PC-3 (cell line): ENCODE data around the gene FAM136A. TPM values are rescaled to one million over a fixed set of nuclear protein-coding genes. Genes with fewer than 3 reads are reported as not detected.

Experiments used
- ATAC-seq: fragments of 200-7000 bp; cut with Tn5 transposase; 2 replicates; pipeline ENCODE4 v1.9.1; 2020; ENCODE audit warnings: mild to moderate bottlenecking, moderate library complexity
- BruUV-seq: library from RNA; stranded (reverse); fragments of 400-500 nt; replicated peaks from 2 replicates; lab custom pipeline; 2021; lab: Mats Ljungman, UMichigan
- CTCF ChIA-PET: fragments of 300-600 bp; sonication (Branson Sonifier 250); formaldehyde crosslinking; loops from one replicate; lab custom pipeline; 2022; ENCODE audit warnings: antibody characterized with exemption; lab: Charles Lee
- POLR2A ChIA-PET: fragments of 300-600 bp; sonication (Branson Sonifier 250); formaldehyde crosslinking; loops from one replicate; lab custom pipeline; 2022; ENCODE audit warnings: antibody characterized with exemption; ENCODE audit not compliant: unreplicated experiment; lab: Charles Lee
- DNase-seq: peaks from one replicate; pipeline ENCODE4 v3.0.0-alpha.2; 2015
- H2AFZ ChIP-seq: fragments of 300-600 bp; sonication (generic); 2 replicates; pipeline ENCODE4 v1.6.0; 2016; ENCODE audit warnings: antibody characterized with exemption, low read length
- H3F3A ChIP-seq: fragments of 300-600 bp; sonication (generic); one replicate; pipeline ENCODE4 v1.6.0; 2017; ENCODE audit warnings: antibody characterized with exemption, low read length, control low read depth, mild to moderate bottlenecking; ENCODE audit not compliant: unreplicated experiment
- H3K27ac ChIP-seq: fragments of 300-600 bp; sonication (generic); 2 replicates; pipeline ENCODE4 v1.5.1; 2016; ENCODE audit warnings: mild to moderate bottlenecking, low read length
- H3K27me3 ChIP-seq: fragments of 300-600 bp; sonication (generic); 2 replicates; pipeline ENCODE4 v1.6.1; 2016; ENCODE audit warnings: low read length, mixed read lengths
- H3K36me3 ChIP-seq: fragments of 300-600 bp; sonication (generic); 2 replicates; pipeline ENCODE4 v1.6.1; 2016; ENCODE audit warnings: low read depth, mixed run types, low read length, mixed read lengths
- H3K4me1 ChIP-seq: fragments of 300-600 bp; sonication (generic); 2 replicates; pipeline ENCODE4 v1.5.1; 2016; ENCODE audit warnings: low read length; ENCODE audit not compliant: insufficient read depth
- H3K4me2 ChIP-seq: fragments of 300-600 bp; sonication (generic); 2 replicates; pipeline ENCODE4 v1.6.0; 2016; ENCODE audit warnings: low read length
- H3K4me3 ChIP-seq: fragments of 300-600 bp; sonication (generic); 2 replicates; pipeline ENCODE4 v1.5.1; 2016; ENCODE audit warnings: mild to moderate bottlenecking, low read length, mixed read lengths
- H3K79me2 ChIP-seq: fragments of 300-600 bp; sonication (generic); 2 replicates; pipeline ENCODE4 v1.6.1; 2017; ENCODE audit warnings: low read length, mixed read lengths
- H3K9ac ChIP-seq: fragments of 300-600 bp; sonication (generic); 2 replicates; pipeline ENCODE4 v1.6.0; 2016; ENCODE audit warnings: mild to moderate bottlenecking, low read length
- H3K9me2 ChIP-seq: fragments of 300-600 bp; sonication (generic); replicated peaks from 2 replicates; pipeline ENCODE4 v1.6.1; 2016; ENCODE audit warnings: mixed run types, low read length, mixed read lengths
- H3K9me3 ChIP-seq: fragments of 300-600 bp; sonication (generic); 2 replicates; pipeline ENCODE4 v1.6.1; 2016; ENCODE audit warnings: low read length, mixed read lengths
- H4K20me1 ChIP-seq: fragments of 300-600 bp; sonication (generic); 2 replicates; pipeline ENCODE4 v1.6.1; 2016; ENCODE audit warnings: low read length, mixed read lengths
- EZH2 ChIP-seq: fragments of 300-600 bp; sonication (generic); IDR thresholded peaks from one replicate; pipeline ENCODE4 v1.6.1; 2017; ENCODE audit warnings: antibody characterized with exemption, mild to moderate bottlenecking, low read length; ENCODE audit not compliant: unreplicated experiment
- EZH2phosphoT487 ChIP-seq: fragments of 300-600 bp; sonication (generic); IDR thresholded peaks from 2 replicates; pipeline ENCODE4 v1.6.1; 2018; ENCODE audit warnings: mild to moderate bottlenecking, antibody characterized with exemption, low read length, borderline replicate concordance
- intact Hi-C: fragments of 100-400 bp; cut with micrococcal nuclease; formaldehyde crosslinking; loops from 2 replicates; pipeline ENCODE4 v1.9.0; 2023
- total RNA-seq: library from RNA; depleted of rRNA; stranded (reverse); fragments of >200 nt; gene quantifications from 2 replicates; pipeline ENCODE4 v1.2.3, GENCODE V29; 2014
- TF ChIP-seq, protein P1 (sequence below): fragments of 300-600 bp; sonication (generic); conservative IDR thresholded peaks from 2 replicates; pipeline ENCODE4 v1.5.1; 2017; ENCODE audit warnings: antibody characterized with exemption, low read depth, mild to moderate bottlenecking, low read length

FAM136A gene
- total RNA-seq, 1 experiment from 2014 or later = 67.6 TPM

DNA sequence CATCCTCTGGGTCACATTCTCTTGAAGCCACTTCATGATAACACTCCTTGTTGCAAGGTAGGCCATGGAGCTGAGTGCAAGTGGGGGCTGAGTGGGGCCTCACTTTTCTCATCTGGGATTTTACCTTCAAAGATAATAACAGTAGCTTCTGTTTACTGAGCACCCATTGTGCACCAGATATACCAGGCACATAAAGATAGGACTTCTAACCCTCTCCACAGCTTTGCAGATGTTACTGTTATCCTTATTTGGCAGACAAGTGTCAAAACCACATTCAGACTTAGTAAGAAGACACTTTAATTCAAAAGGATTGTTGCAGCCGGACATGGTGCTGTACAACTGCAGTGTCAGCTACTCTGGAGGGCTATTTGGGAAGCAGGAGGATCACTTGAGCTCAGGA lies 12.8 kb upstream of the FAM136A start:
- Histone ChIP-seq H3K27ac (no peak overlapping the region), H4K20me1 (no peaks in the 10 kb centered on the region), H3K4me1 (no peaks in the 10 kb centered on the region), H3K79me2 (no peaks in the 10 kb centered on the region), H3K27me3 (no peaks in the 10 kb centered on the region), H3K9ac (no peak overlapping the region), H3K4me2 (no peak overlapping the region), H3K4me3 (no peak overlapping the region), H3K9me3 (no peaks in the 10 kb centered on the region), H3K9me2 (no peaks in the 10 kb centered on the region), H3F3A (no peaks in the 10 kb centered on the region), H2AFZ (no peak overlapping the region), H3K36me3 (no peaks in the 10 kb centered on the region)
- ChIA-PET POLR2A (no interaction called here), CTCF (no interaction called here)
- DNase-seq = no peak
- TF ChIP-seq, protein P1, sequence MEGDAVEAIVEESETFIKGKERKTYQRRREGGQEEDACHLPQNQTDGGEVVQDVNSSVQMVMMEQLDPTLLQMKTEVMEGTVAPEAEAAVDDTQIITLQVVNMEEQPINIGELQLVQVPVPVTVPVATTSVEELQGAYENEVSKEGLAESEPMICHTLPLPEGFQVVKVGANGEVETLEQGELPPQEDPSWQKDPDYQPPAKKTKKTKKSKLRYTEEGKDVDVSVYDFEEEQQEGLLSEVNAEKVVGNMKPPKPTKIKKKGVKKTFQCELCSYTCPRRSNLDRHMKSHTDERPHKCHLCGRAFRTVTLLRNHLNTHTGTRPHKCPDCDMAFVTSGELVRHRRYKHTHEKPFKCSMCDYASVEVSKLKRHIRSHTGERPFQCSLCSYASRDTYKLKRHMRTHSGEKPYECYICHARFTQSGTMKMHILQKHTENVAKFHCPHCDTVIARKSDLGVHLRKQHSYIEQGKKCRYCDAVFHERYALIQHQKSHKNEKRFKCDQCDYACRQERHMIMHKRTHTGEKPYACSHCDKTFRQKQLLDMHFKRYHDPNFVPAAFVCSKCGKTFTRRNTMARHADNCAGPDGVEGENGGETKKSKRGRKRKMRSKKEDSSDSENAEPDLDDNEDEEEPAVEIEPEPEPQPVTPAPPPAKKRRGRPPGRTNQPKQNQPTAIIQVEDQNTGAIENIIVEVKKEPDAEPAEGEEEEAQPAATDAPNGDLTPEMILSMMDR = no peak
- TF ChIP-seq EZH2phosphoT487 (no peak), EZH2 (no peak)
- no TSS peak for BruUV-seq
- intact Hi-C loops = no loop called here
- no peak for ATAC-seq

DNA sequence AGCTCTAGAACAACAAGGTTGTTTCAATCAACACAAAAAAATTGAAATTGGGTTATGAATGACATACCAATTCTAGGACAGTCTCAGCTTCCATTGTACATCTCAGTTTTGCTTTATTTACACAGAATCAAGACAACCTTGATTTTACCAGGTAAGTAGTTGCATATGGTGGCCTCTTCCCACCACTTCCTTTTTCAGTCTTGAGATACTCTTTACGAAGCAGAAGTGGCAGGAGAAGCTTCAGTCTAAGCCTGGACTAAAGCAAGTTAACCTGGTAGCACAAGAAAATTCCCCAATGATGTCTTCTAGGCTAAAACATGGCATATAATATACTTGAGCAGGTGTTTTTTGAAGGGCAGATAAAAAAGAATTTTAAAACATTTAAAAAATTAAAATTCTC lies 10.7 kb upstream of the FAM136A start:
- DNase-seq = no peak
- POLR2A ChIA-PET = no interaction called here
- H3K4me2 ChIP-seq = no peak overlapping the region

DNA sequence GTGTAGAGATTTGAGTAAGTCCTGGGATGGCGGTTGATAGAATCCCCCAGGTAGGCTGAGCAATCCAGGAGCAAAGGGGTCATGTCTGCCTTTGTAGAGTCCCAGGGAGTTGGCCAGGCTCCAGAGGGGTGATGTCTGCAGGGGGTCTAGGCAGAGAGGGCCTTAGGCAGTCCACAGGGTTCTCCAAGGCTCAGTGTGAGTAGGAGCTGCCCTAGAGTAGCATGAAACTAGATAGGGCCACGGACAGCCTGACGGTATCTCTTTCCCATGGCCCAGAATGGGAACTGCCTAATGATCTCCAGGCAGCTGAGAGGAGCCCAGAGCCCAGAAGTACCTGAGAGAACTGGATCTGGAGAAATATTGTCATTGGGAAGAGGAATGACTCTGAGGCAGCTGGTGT lies 9.0 kb upstream of the FAM136A start:
- BruUV-seq = no TSS peak
- no peak for DNase-seq
- Histone ChIP-seq H3K36me3 (no peaks in the 10 kb centered on the region), H3K27ac (no peak overlapping the region), H3K27me3 (no peaks in the 10 kb centered on the region), H3K9me2 (no peaks in the 10 kb centered on the region), H3K9ac (no peak overlapping the region), H3K4me2 (no peak overlapping the region), H3K4me3 (no peak overlapping the region), H2AFZ (no peak overlapping the region), H3F3A (no peaks in the 10 kb centered on the region), H3K9me3 (no peaks in the 10 kb centered on the region), H4K20me1 (no peaks in the 10 kb centered on the region), H3K79me2 (no peaks in the 10 kb centered on the region), H3K4me1 (no peaks in the 10 kb centered on the region)
- POLR2A ChIA-PET = no interaction called here
- intact Hi-C loops = no loop called here
- CTCF ChIA-PET = interaction anchor here (0.6 kb wide), 1 partner anchor 19 kb away, joined by 9 read pairs; no protein-coding TSS in a partner anchor
- TF ChIP-seq EZH2 (no peak), EZH2phosphoT487 (no peak)
- TF ChIP-seq, protein P1 = no peak
- ATAC-seq = no peak

More for the DNA sequence above, 10.7 kb upstream of the FAM136A start:
- TF ChIP-seq EZH2phosphoT487 (no peak), EZH2 (no peak)
- TF ChIP-seq, protein P1 = no peak
- Histone ChIP-seq H3K4me3 (no peak overlapping the region), H3K9me2 (no peaks in the 10 kb centered on the region), H3K27ac (no peak overlapping the region), H3K27me3 (no peaks in the 10 kb centered on the region), H4K20me1 (no peaks in the 10 kb centered on the region), H2AFZ (no peak overlapping the region), H3K9ac (no peak overlapping the region), H3K79me2 (no peaks in the 10 kb centered on the region), H3K9me3 (no peaks in the 10 kb centered on the region), H3K36me3 (no peaks in the 10 kb centered on the region), H3F3A (no peaks in the 10 kb centered on the region), H3K4me1 (no peaks in the 10 kb centered on the region)
- no TSS peak for BruUV-seq
- ATAC-seq = no peak
- intact Hi-C loops = no loop called here
- CTCF ChIA-PET = no interaction called here
